ENCODE data around the gene PICK1.

Gene PICK1

GRCh38 chr22:38017272-38017920 is 39.8 kb upstream of the PICK1 start:
- in situ Hi-C loops (cut with MboI; ENCODE audit: low pct_unique_long_range_greater_than_20kb, low sequenced_read_pairs, unreplicated experiment), result no loop called here
- DNase-seq (ENCODE audit: low spot score), result no peak
- no peak for TF ChIP-seq CTCF (IDR thresholded peaks at IDR 0.05; ENCODE audit: extremely low read depth, insufficient read depth, missing control alignments)

DNA sequence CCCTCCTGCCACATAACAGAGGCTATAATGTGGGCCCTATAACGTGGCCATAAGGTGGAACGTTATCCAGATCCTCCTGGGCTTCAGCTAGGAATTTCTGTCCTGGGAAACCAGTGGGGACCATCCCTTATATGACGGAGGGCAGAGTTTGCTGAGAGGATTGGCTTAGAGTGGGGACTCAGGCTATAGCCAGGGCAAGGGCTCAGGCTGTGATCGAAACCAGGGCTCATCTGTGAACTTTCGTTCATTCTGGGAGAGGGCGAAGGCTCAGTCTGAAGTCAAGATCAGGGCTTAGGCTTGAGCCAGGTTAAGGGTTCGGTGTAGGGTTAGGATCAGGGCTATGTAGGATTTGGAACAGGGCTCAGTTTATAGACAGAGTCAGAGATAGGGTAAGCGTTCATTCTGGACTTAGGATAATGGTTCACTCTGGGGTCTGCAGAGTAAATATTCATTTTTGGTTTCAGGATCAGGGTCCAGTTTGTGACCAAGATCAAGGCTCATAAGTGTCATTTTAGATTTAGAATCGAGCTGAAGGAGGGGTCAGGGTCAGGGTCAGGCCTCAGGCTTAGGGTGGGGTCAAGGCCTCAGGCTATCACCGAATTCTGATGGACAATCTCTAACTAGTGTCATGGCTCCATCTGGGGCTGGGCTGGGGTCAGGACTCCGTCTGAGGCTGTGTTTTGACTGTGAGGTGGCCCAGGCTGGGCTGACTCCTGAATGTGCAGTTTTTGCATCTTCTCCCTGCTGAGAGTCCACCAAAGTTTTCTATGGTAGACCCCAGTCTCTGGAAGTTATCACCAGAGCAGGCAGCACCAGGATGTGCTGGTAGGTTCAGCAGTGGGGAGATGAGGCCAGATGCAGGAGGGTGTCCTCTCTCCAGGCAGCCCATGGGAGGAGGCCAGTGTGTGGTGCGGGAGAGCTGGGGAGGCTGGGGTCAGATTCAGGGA is 39.0 kb upstream of the PICK1 start:
- in situ Hi-C loops (cut with MboI; ENCODE audit: low pct_unique_long_range_greater_than_20kb, low sequenced_read_pairs, unreplicated experiment), result no loop called here
- TF ChIP-seq CTCF (IDR thresholded peaks at IDR 0.05; ENCODE audit: extremely low read depth, insufficient read depth, missing control alignments), result no peak

GRCh38 chr22:38018938-38019827 is 38.0 kb upstream of the PICK1 start:
- no peak for DNase-seq (ENCODE audit: low spot score)
- TF ChIP-seq CTCF (IDR thresholded peaks at IDR 0.05; ENCODE audit: extremely low read depth, insufficient read depth, missing control alignments), result no peak
- in situ Hi-C loops (cut with MboI; ENCODE audit: low pct_unique_long_range_greater_than_20kb, low sequenced_read_pairs, unreplicated experiment), result no loop called here

More for the DNA sequence above, 39.0 kb upstream of the PICK1 start:
- no peak for DNase-seq (ENCODE audit: low spot score)

DNA sequence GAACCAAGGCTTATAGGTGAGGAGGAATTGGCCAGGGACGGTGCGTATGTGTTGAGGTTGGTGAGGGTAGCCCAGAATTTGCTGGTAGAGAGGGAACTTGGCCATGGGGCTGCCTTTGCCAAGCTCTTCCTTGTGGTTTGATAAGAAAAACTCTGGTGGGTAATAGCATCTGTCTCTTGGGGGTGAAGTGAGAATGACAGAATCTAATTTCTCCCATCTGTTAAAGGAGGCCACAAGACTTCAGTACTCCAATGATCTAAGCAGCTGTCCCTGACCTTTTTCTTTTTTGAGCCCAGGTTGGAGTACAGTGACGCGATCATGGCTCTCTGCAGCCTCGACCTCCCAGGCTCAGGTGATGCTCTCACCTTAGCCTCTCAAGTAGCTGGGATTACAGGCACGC is 36.0 kb upstream of the PICK1 start:
- in situ Hi-C loops (cut with MboI; ENCODE audit: low pct_unique_long_range_greater_than_20kb, low sequenced_read_pairs, unreplicated experiment), result no loop called here
- no peak for DNase-seq (ENCODE audit: low spot score)
- TF ChIP-seq CTCF (IDR thresholded peaks at IDR 0.05; ENCODE audit: extremely low read depth, insufficient read depth, missing control alignments), result no peak

GRCh38 chr22:38023045-38023444 is 34.2 kb upstream of the PICK1 start:
- no peak for TF ChIP-seq CTCF (IDR thresholded peaks at IDR 0.05; ENCODE audit: extremely low read depth, insufficient read depth, missing control alignments)
- DNase-seq (ENCODE audit: low spot score), result no peak
- in situ Hi-C loops (cut with MboI; ENCODE audit: low pct_unique_long_range_greater_than_20kb, low sequenced_read_pairs, unreplicated experiment), result no loop called here

- no peak for TF ChIP-seq CTCF (IDR thresholded peaks at IDR 0.05; ENCODE audit: extremely low read depth, insufficient read depth, missing control alignments)
- in situ Hi-C loops (cut with MboI; ENCODE audit: low pct_unique_long_range_greater_than_20kb, low sequenced_read_pairs, unreplicated experiment), result no loop called here
- no peak for DNase-seq (ENCODE audit: low spot score)
Measured at GRCh38 chr22:38025514-38025913, 31.7 kb upstream of the PICK1 start.
